ENCODE results near the gene CDK6. TPM values are rescaled to one million over a fixed set of nuclear protein-coding genes. Genes with fewer than 3 reads are reported as not detected.

Gene CDK6
- total RNA-seq, 4 donors from 2014 or later, result 18.9 to 30.3 (median 24.2) TPM

GRCh38 chr7:92645114-92646061 lies 191.0 kb downstream of the CDK6 start:
- DNase-seq (ENCODE audit: low spot score) (no peak), ATAC-seq (ENCODE audit: low FRiP score) (peak; percentile 87)
- TF ChIP-seq CTCF (IDR thresholded peaks at IDR 0.05), result no peak

GRCh38 chr7:92644406-92645113 lies 191.8 kb downstream of the CDK6 start:
- ATAC-seq (ENCODE audit: low FRiP score), result peak; percentile 49
- no peak for DNase-seq (ENCODE audit: low spot score)
- TF ChIP-seq CTCF (IDR thresholded peaks at IDR 0.05), result no peak

GRCh38 chr7:92643821-92644220 lies 192.6 kb downstream of the CDK6 start:
- ATAC-seq (ENCODE audit: low FRiP score), result no peak
- TF ChIP-seq CTCF (IDR thresholded peaks at IDR 0.05), result no peak

GRCh38 chr7:92641921-92642511 lies 194.4 kb downstream of the CDK6 start:
- no peak for DNase-seq (ENCODE audit: low spot score)
- no peak for TF ChIP-seq CTCF (IDR thresholded peaks at IDR 0.05)
- no peak for ATAC-seq (ENCODE audit: low FRiP score)

More at GRCh38 chr7:92643821-92644220, 192.6 kb downstream of the CDK6 start:
- no peak for DNase-seq (ENCODE audit: low spot score)

GRCh38 chr7:92639966-92640365 lies 196.4 kb downstream of the CDK6 start:
- DNase-seq (ENCODE audit: low spot score) (no peak), ATAC-seq (ENCODE audit: low FRiP score) (no peak)
- no peak for TF ChIP-seq CTCF (IDR thresholded peaks at IDR 0.05)

DNA sequence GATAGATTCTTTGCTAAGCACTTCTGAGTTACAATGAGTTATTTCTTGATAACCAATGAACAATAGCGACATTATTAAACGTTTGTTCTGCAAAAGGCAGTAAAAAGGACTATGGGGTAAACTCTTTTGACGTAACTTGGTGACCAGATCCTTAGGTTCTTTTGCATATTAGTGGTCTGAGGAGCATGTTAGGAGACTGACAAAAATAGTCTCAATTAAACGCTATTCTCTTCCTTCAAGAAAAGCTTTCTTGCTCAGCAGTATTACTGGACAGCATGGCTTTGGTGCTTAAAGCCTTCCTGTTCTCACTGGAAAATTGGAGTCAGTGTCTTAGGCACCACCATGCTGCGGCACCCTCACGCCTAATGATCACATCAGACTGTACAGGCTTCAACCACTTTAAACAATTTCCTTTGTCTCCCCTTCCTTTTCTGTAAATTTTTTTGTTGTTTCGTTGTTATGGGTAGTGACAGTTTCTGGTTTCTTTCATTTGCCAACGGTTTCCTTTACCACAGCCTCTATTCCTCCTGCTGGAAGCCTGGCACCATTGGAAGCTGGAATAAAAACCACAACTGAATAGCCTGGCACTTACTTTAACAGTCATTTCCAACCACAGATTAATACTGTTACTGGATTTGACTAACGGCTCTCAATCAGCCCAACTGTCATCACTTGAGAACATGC lies 197.0 kb downstream of the CDK6 start:
- no peak for TF ChIP-seq CTCF (IDR thresholded peaks at IDR 0.05)
- DNase-seq (ENCODE audit: low spot score), result no peak
- ATAC-seq (ENCODE audit: low FRiP score), result no peak
